ENCODE measurements around the gene LPAR3.
A peak's percentile ranks its signal among the peaks of the same experiment; 100 is the strongest.

Gene LPAR3

GRCh38 chr1:84892705-84893618, at the start of gene LPAR3:
LPAR3 (minus strand) TSS chr1:84893206; CDS start chr1:84866120, 27,086 bp downstream.
- TF ChIP-seq CTCF (conservative IDR thresholded peaks at IDR 0.05; ENCODE audit: low read depth, low read length) = no peak

GRCh38 chr1:84941843-84942242, 48.8 kb upstream of the LPAR3 start:
- no peak for DNase-seq (ENCODE audit: low read depth)
- H3K4me3 ChIP-seq (ENCODE audit: low read length) = no peak overlapping the region
- TF ChIP-seq CTCF (conservative IDR thresholded peaks at IDR 0.05; ENCODE audit: low read depth, low read length) = no peak

More at GRCh38 chr1:84892705-84893618, at the start of gene LPAR3:
- no peak for DNase-seq (ENCODE audit: low read depth)
- H3K4me3 ChIP-seq (ENCODE audit: low read length) = peak within 1 kb of the TSS; percentile 48

- DNase-seq (ENCODE audit: low read depth) = no peak
Measured at GRCh38 chr1:84940481-84940880, 47.5 kb upstream of the LPAR3 start.

GRCh38 chr1:84939761-84940160, 46.8 kb upstream of the LPAR3 start:
- DNase-seq (ENCODE audit: low read depth) = no peak
- no peak for TF ChIP-seq CTCF (conservative IDR thresholded peaks at IDR 0.05; ENCODE audit: low read depth, low read length)
- H3K4me3 ChIP-seq (ENCODE audit: low read length) = no peak overlapping the region

More at GRCh38 chr1:84940481-84940880, 47.5 kb upstream of the LPAR3 start:
- TF ChIP-seq CTCF (conservative IDR thresholded peaks at IDR 0.05; ENCODE audit: low read depth, low read length) = no peak
- H3K4me3 ChIP-seq (ENCODE audit: low read length) = no peak overlapping the region

- DNase-seq (ENCODE audit: low read depth) = no peak
- H3K4me3 ChIP-seq (ENCODE audit: low read length) = no peak overlapping the region
- TF ChIP-seq CTCF (conservative IDR thresholded peaks at IDR 0.05; ENCODE audit: low read depth, low read length) = no peak
Measured at GRCh38 chr1:84939151-84939550, 46.1 kb upstream of the LPAR3 start.

- DNase-seq (ENCODE audit: low read depth) = no peak
- peak; percentile 93 for TF ChIP-seq CTCF (conservative IDR thresholded peaks at IDR 0.05; ENCODE audit: low read depth, low read length)
- H3K4me3 ChIP-seq (ENCODE audit: low read length) = no peak overlapping the region
Measured at GRCh38 chr1:84936116-84936810, 43.3 kb upstream of the LPAR3 start.
